Body of pancreas (tissue), 4 donors: ENCODE data around the gene REXO4. TPM values are rescaled to one million over a fixed set of nuclear protein-coding genes. Genes with fewer than 3 reads are reported as not detected.
A peak's percentile ranks its signal among the peaks of the same experiment; 100 is the strongest.

ENCODE experiments used
- ATAC-seq: fragments of 150-250 bp; one replicate; pipeline ENCODE4 v1.9.1; 2016
- DNase-seq, 4 donors: peaks; one replicate each; pipeline ENCODE4 v3.0.0-alpha.2; 2019
- H3K27ac ChIP-seq, 4 donors: fragments of 200-600 bp; sonication (generic); 1 replicate in 3 of 4; 2 replicates in 1 of 4; pipeline versions ENCODE4 v1.5.1 to v1.6.1; 2016 to 2019; ENCODE audit warnings: mild to moderate bottlenecking in 1 of 4, mixed read lengths in 1 of 4, moderate library complexity in 1 of 4
- H3K27me3 ChIP-seq, 2 donors: fragments of 200-600 bp; sonication (generic); one replicate each; pipeline ENCODE4 v1.6.0; 2016; ENCODE audit warnings: mild to moderate bottlenecking in 1 of 2
- H3K36me3 ChIP-seq, 2 donors: fragments of 200-600 bp; sonication (generic); replicated peaks in 1 of 2; 2 replicates each; pipeline ENCODE4 v1.5.1; 2016; ENCODE audit warnings: low read depth in 2 of 2; ENCODE audit not compliant: insufficient read depth in 1 of 2
- H3K4me1 ChIP-seq: fragments of 200-600 bp; sonication (generic); one replicate; pipeline ENCODE4 v1.6.0; 2016
- H3K4me3 ChIP-seq, 2 donors: fragments of 200-600 bp; sonication (generic); 1 replicate in 1 of 2; 2 replicates in 1 of 2; pipeline ENCODE4 v1.5.1; 2016 to 2019
- H3K9me3 ChIP-seq, 3 donors: fragments of 200-600 bp; sonication (generic); 1 replicate in 2 of 3; 2 replicates in 1 of 3; pipeline ENCODE4 v1.5.1; 2016
- CTCF ChIP-seq, 7 experiments: fragments of 450-650 bp in 4 of 7; fragments of 200-600 bp in 3 of 7; sonication (generic) in 3 of 7; IDR thresholded peaks; one replicate each; pipeline ENCODE4 v1.5.1; 2016 to 2019; ENCODE audit warnings: antibody characterized with exemption in 7 of 7
- POLR2A ChIP-seq, 3 donors: fragments of 450-650 bp; IDR thresholded peaks; one replicate each; pipeline ENCODE4 v1.6.1; 2016; ENCODE audit warnings: antibody characterized with exemption in 3 of 3, mild to moderate bottlenecking in 2 of 3
- WGBS, 2 donors: methylation state at CpG; one replicate each; pipeline ENCODE4 v1.1.5; 2017; 5-methylcytosine and 5-hydroxymethylcytosine counted together
- intact Hi-C: fragments of 100-400 bp; cut with DNase I; formaldehyde crosslinking; loops from one replicate; pipeline ENCODE4 v1.15.1; 2023
- total RNA-seq, 2 donors: library from RNA; depleted of rRNA; stranded (reverse); fragments of >200 nt; gene quantifications; one replicate each; pipeline ENCODE4 v1.1.0, GENCODE V29; 2016

The REXO4 gene
- total RNA-seq, 2 donors from 2014 or later, result 15.6 to 21.8 TPM

GRCh38 chr9:133362359-133363044 lies 55.3 kb downstream of the REXO4 start:
- DNase-seq, result no peak
- Histone ChIP-seq H3K9me3 (no peaks in the 10 kb centered on the region), H3K4me1 (peaks cover 42% of the 10 kb centered on the region), H3K36me3 (peaks cover 4 to 25% of the 10 kb centered on the region in 2 donors), H3K4me3 (no peak overlapping the region), H3K27me3 (no peaks in the 10 kb centered on the region), H3K27ac (peak overlapping the region in 1 of 4 donors; percentile 22)
- TF ChIP-seq CTCF (IDR thresholded peaks at IDR 0.05) (no peak), POLR2A (IDR thresholded peaks at IDR 0.05) (no peak)
- 87 to 88% methylated on average over 13 to 15 of the region's 15 CpGs for WGBS, 2 donors
- intact Hi-C loops, result no loop called here
- ATAC-seq, result no peak

- Histone ChIP-seq H3K9me3 (no peaks in the 10 kb centered on the region), H3K27ac (peak overlapping the region in 1 of 4 donors; percentile 7), H3K4me1 (peaks cover 44% of the 10 kb centered on the region), H3K36me3 (peaks cover 4 to 25% of the 10 kb centered on the region in 2 donors), H3K27me3 (no peaks in the 10 kb centered on the region), H3K4me3 (no peak overlapping the region)
- ATAC-seq (no peak), DNase-seq (no peak)
- 60 to 61% methylated on average over 13 of the region's 13 CpGs for WGBS, 2 donors
- intact Hi-C loops, result no loop called here
- TF ChIP-seq POLR2A (IDR thresholded peaks at IDR 0.05), result no peak
- TF ChIP-seq CTCF (IDR thresholded peaks at IDR 0.05), result no peak
These were observed 56.2 kb downstream of the REXO4 start for GRCh38 chr9:133361507-133362092.

- ATAC-seq, result no peak
These were observed 57.1 kb downstream of the REXO4 start for GRCh38 chr9:133360400-133361393.

More at GRCh38 chr9:133360400-133361393, 57.1 kb downstream of the REXO4 start:
- TF ChIP-seq POLR2A (IDR thresholded peaks at IDR 0.05), result no peak
- TF ChIP-seq CTCF (IDR thresholded peaks at IDR 0.05), result no peak
- H3K27ac ChIP-seq, result peak overlapping the region in 1 of 4 donors; percentile 17
- H3K36me3 ChIP-seq, result peaks cover 0 to 20% of the 10 kb centered on the region in 2 donors
- 66 to 73% methylated on average over 21 of the region's 21 CpGs for WGBS, 2 donors
- peaks cover 40% of the 10 kb centered on the region for H3K4me1 ChIP-seq
- H3K27me3 ChIP-seq, result no peaks in the 10 kb centered on the region
- no peaks in the 10 kb centered on the region for H3K9me3 ChIP-seq
- no peak for DNase-seq
- intact Hi-C loops, result no loop called here
- no peak overlapping the region for H3K4me3 ChIP-seq
